ENCODE data around the gene KRT74. TPM values are rescaled to one million over a fixed set of nuclear protein-coding genes. Genes with fewer than 3 reads are reported as not detected.

The KRT74 gene
- total and polyA plus RNA-seq, 10 of the 15 experiments (the other 5 are each of a cell fraction or from before 2014, with no cell fraction given): not detected

- no peak for TF ChIP-seq HDAC6 (IDR thresholded peaks at IDR 0.05; ENCODE audit: unreplicated experiment)
- no peak for TF ChIP-seq ZNF384 (IDR thresholded peaks at IDR 0.05; ENCODE audit: borderline replicate concordance, low read depth, low read length)
- TF ChIP-seq NFIC (IDR thresholded peaks at IDR 0.05; ENCODE audit: low read depth, low read length): no peak
- TF ChIP-seq IRF5 (IDR thresholded peaks at IDR 0.05; ENCODE audit: borderline replicate concordance): no peak
- no peak for TF ChIP-seq E2F8 (IDR thresholded peaks at IDR 0.05; ENCODE audit: low read depth, partially characterized antibody)
- TF ChIP-seq JUNB (IDR thresholded peaks at IDR 0.05): no peak
- TF ChIP-seq CTCF (IDR thresholded peaks at IDR 0.05 in 2 of 3, conservative IDR thresholded peaks at IDR 0.05 in 1 of 3; ENCODE audit: control insufficient read depth in 2 of 3, extremely low read depth in 1 of 3, insufficient read depth in 1 of 3, low read depth in 3 of 3, low read length in 3 of 3): no peak
- TF ChIP-seq ATF3 (IDR thresholded peaks at IDR 0.05; ENCODE audit: borderline replicate concordance, extremely low read depth, low read depth, low read length): no peak
These were observed 41.0 kb upstream of the KRT74 start (continued) for GRCh38 chr12:52614381-52615207.
